Tongue (tissue), 3 donors: ENCODE results near the gene ASIC4. TPM values are rescaled to one million over a fixed set of nuclear protein-coding genes. Genes with fewer than 3 reads are reported as not detected.

Source experiments
- DNase-seq: peaks from one replicate; pipeline ENCODE4 v3.0.0-alpha.2; 2015
- small RNA-seq: library from RNA; depleted of rRNA; stranded (forward); fragments of <200 nt; gene quantifications from one replicate; pipeline ENCODE3, GENCODE V24; 2014; ENCODE audit warnings: low replicate concordance
- total RNA-seq: library from RNA; depleted of rRNA; stranded (reverse); fragments of >200 nt; gene quantifications from one replicate; pipeline ENCODE4 v1.2.3, GENCODE V29; 2014

Gene ASIC4
- total RNA-seq, 1 donor from 2014 or later, result 0.10 TPM

DNA sequence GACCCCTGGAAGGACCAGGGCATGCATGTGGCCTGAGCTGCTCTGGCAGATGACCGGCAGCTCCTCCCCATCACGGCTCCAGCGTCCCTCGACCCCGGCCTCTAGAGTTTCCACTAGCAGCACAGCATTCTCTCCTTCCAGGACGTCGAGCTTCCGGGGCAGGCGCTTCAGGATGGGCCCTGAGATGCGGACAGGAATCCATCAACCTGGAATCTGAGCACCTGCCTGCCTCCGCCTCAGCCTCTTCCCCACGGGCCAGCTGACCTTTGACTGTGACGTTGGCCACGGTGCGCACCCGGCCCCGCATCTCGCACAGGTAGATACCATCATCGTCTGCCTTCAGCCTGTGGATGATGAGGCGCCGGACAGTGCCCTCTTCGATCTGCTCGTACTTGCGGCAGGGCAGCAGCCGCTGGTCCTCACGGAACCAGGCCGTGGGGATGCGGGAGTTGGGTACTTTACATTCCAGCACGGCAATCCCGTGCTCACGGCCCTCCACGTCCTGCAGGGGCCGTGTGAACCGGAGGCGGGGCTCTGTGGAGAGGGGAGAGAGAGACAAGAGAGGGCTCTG, 53.6 kb downstream of the ASIC4 start:
- no peak for DNase-seq

DNA sequence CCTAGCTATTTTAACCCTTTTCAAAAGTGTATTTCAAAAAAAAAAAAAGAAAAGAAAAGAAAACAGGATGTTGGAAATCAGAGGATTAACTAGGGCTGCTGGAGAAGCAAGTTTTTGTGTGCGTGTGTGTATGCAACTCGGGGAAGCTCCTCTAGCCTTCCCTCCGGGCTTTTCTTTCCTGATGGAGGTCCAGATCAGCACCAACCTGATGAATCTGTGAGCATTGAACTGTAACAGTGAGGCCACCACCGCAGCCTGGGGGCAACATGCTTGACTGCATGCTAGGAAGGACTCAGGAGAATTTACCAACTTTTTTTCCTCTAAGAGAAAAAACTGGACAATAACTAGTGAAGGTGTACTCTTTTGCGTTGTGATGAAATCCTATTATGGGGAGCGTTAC, 54.8 kb downstream of the ASIC4 start:
- DNase-seq, result no peak

DNA sequence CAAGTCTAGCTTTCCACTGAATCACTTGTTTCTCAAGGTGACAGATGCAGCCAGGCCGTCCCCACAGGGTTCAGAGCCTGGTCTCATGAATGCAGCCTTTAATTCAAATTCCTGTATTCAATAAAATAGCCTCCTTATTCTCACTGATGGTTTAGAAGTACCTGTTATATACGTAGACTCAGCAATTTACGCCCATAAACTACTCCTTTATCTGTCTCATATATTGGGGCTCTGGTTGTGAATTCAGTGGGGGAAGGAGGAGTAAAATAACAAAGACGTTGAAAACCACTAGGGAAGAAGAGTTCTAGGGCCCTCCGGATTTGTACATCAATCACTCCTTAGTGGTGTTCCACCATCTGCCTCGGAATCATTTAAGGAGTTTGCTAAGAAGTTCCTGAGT, 55.4 kb downstream of the ASIC4 start:
- DNase-seq, result no peak

DNA sequence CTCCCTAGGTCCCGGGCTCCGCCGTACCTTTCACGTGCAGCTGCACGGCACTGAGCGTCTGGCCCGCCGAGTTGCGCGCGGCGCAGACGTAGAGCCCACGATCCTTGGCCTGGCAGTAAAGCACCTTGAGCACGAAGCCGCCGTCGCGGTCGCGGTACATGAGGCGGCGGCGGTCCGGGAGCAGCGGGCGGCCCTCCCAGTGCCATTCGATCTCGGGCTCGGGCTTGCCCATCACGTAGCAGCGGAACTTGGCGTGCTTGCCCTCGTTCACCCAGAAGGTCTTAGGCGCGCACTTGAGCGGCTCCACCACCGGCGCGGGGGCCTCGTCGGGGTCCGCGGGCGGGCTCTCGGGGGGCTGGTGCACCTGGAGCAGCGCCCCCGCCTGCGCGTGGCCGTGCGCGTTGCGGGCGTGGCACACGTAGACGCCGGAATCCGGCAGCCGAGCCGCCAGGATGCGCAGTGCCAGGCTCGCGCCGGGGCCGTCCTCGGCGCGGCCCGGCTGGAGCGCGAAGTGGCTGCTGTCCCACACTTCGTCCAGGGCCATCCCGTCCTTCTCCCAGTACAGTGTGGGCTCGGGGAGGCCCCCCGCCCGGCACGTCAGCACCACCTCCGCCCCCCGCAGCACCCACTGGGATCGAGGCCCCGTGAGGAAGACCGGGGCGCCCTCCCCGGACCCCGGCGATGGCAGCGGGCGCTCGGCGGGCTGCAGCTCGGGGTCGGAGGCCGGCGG, 56.1 kb downstream of the ASIC4 start:
- DNase-seq, result peak; percentile 50

DNA sequence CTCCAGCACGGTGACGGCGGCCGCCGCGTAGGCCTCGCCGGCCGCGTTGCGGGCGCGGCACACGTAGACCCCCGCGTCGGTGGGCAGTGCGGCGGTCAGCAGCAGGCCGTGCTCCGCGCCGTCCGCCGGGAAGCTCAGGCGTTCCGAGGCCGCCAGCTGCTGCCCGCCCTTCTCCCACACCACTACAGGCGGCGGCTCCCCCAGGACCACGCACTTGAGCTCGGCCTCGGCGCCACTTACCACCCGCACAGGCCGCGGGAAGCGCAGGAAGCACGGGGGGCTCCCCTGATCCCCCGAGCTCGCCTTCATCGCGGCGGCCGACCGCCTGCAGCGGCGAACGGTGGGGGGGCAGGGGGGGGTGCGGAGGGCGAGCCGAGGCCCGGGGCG, 56.6 kb downstream of the ASIC4 start:
- peak; percentile 57 for DNase-seq

DNA sequence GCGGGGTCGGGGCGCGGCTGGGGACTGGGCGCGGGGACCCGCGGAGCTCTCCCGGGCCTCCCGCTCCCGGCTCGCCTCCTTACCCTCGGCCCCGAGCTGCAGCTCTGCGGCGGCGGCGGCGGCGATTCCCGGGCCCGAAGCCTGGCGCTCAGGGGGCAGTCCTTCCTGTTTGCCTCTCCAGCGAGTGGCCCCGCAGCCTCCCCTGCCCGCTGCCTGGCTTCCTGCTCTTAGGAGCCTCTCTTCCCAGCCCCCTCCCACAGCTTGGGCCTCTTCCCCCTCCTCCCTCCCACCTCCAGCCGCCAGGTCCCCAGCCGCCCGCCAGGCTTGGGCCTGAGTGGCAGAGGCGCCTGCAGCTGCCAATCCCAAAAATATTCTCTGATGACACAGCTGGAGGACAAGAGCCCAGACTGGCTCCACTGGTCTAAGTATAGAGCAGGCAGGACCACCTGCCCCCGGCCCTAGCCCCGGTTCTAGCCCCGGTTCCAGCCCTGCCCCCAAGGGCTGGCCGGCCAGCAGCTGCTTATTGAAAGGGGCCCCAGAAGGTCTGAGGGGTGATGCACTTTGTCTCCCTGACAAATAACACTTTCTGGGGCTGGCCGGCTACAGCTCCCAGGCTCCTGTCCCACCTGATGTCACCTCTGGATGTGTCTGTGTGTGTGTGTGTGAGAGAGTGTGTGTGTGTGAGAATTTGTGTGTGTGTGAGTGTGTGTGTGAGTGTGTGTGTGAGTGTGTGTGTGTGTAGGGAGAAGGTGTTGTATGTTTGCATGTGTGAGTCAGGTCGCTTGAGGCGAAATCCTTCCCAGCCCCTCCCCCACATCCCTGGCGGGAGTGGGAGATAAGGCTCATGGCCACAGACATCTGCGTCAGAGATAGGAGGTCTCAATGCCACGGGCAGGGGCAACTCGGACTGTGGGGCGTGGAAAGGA, 57.3 kb downstream of the ASIC4 start, which contains the start of gene OBSL1:
TSS of gene OBSL1 (minus strand) at position 229 of the 926 bp plus-strand sequence. CDS start 307 bp downstream, outside the sequence.
- DNase-seq, result peak; percentile 95

DNA sequence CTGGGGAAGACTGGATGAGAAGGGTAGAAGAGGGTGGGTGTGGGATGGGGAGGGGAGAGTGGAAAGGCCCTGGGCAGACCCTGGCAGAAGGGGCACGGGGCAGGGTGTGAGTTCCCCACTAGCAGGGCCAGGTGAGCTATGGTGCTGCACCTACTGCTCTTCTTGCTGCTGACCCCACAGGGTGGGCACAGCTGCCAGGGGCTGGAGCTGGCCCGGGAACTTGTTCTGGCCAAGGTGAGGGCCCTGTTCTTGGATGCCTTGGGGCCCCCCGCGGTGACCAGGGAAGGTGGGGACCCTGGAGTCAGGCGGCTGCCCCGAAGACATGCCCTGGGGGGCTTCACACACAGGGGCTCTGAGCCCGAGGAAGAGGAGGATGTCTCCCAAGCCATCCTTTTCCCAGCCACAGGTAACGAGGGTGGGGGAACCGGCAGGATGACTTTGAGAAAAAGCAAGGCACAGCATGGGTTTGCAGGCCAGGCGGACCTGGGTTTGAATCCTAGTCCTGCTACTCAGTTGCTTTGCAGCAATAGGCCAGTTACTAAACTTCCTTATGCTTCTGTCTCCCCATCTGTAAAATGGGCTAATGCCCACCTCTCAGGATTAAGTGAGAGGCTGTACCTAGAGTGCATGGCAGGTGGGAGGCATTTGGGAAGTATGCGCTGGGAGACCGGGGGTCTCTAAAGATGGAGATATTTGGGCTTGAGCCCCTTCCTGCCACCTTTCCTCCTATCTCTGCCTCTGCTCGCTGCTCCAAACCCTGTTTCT, 58.1 kb downstream of the ASIC4 start, which contains the start of gene INHA:
TSS of gene INHA (plus strand) at position 74 of the 765 bp plus-strand sequence. CDS start at position 139, 65 bp downstream.
- DNase-seq, result no peak

DNA sequence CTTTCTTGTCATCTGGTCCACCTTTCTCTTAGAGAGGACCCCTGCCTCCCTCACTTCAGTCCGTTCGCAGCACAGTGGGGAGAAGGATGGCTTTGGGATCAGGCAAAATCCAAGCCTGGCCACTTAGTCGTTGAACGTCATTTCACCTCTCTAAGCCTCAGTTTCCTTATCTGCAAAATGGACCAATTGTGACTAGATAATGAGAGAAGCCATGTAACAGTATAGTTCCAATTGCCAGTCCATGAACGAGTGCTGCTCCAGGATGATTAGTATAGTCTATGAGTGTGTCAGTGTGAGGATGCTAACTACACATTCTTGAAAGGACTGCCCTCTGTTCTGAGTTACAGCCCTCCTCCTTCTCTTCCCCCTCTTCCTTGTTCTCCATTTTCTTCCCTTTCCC, 58.9 kb downstream of the ASIC4 start:
- DNase-seq, result no peak

DNA sequence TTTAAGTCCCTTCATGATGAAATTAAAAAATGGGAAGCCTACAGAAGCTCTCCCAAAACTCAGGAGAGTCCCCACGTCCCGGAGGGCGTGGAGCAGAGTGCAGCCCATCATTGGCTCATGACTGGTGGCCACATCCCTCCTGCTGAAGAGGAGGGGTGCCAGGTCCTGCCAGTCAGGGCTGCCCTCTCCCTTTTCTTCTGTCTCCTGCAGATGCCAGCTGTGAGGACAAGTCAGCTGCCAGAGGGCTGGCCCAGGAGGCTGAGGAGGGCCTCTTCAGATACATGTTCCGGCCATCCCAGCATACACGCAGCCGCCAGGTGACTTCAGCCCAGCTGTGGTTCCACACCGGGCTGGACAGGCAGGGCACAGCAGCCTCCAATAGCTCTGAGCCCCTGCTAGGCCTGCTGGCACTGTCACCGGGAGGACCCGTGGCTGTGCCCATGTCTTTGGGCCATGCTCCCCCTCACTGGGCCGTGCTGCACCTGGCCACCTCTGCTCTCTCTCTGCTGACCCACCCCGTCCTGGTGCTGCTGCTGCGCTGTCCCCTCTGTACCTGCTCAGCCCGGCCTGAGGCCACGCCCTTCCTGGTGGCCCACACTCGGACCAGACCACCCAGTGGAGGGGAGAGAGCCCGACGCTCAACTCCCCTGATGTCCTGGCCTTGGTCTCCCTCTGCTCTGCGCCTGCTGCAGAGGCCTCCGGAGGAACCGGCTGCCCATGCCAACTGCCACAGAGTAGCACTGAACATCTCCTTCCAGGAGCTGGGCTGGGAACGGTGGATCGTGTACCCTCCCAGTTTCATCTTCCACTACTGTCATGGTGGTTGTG, 60.4 kb downstream of the ASIC4 start:
- DNase-seq, result peak; percentile 52

DNA sequence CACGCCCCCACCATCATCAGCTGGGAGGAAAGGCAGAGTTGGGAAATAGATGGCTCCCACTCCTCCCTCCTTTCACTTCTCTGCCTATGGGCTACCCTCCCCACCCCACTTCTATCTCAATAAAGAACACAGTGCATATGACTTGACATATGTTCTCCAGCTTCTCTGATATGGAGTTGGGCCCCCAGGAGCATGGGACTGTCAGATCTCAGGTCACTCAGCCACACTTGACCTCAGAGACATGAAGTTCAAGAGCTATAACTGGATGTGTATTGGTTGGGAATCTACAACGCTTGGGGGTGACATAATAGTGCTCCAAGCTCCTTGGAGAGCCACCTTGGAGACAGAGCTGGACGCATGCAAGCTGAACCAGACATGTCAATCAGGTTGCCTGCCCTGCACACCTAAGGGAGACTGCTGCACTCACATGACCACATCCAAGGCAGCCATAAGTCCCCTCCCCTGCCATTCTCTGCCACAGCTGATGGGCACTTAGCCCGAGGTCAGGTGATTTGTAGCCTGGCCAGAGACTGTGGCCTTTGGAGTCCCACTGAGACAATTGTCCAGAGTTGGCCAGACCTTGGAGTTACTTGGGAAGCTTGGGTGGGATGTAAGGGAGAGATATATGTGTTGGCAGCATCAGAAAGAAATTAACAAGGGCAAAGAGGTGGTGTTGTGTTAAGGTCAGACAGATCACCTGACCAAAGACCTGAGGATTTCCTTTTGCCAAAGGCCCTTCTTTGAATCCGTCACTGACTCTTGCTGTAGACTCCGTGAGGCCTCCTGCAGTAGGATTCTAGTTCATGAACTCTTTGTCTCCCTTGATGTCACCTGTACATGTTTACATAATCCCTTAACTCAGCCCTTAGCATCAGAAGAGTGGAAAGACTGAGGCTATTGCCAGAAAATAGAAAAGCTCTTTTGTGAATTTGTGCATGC, 61.6 kb downstream of the ASIC4 start:
- DNase-seq, result no peak

DNA sequence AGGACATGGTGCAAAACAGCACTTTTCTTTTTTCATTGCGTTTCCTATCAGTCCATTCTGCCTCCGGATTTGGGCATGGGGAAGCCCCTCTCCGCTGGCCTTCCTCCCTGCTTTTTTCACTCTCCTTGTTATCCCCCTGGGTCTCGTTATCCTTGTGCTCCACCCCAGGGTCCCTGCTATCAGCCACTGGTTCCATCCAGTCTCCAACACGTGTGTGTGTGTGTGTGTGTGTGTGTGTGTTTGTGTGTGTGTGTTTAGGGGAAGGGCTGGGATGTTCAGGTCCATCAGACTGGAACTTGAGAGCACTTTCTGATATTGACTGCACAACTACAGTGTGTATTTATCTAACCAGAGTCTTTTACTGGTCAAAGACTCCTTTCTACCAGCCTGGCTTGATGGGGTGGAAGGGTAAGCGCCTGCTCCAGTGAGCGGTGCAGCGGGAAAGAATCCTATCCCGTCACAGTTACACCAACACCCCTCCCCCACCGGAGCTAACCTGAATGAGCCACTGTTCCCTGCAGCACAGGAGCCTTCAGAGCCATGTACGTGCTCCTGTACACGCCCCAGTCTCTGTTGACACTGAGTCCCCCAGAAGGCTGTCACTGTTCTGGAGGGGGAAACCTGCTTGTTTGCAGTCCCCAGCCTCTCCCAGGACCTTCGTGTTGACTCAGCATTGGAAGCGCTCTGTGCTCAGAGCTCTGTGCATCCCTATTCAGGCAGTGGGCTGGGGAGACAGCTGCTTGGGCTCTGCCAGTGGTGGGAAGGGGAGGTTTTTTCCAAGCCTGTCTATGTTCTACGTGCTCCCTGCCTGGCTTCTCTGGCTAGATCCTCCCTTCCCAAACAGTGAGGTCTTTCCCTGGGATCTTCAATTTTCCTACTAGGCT, 62.5 kb downstream of the ASIC4 start:
- peak; percentile 85 for DNase-seq

DNA sequence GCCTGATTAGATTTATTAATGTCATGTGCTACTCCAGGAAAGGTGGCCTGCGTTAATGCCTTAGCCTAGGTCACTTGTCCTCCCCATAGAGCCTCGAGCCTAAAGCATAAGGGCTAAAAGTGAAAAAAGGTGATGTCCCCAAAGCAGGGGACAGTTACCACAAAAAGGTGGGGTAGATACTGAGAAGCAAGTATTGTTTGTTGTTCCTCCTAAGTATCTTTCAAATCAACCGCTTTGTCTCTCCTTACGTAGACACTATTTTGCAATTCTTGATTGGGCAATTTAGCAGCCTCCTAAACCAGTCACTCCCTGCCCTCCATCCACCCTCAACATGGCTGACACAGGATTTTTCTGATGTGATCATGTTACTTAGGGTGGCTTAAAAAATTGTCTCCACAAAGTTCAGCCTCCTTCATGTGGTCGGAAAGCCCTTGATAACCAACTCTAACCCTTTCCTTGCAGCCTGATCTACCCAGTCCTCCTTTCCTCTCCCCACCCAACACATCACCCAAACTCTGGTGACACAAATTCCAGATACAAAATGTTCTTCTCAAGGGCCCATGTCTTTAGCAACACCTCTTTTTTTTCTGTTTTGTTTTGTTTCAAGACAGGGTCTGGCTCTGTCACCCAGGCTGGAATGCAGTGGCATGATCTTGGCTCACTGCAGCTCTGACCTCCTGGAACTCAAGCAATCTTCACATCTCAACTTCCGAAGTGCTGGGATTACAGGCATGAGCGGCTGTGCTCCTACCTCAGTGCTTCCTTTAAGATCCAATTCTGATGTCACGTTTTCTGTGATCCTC, 64.7 kb downstream of the ASIC4 start:
- no peak for DNase-seq

DNA sequence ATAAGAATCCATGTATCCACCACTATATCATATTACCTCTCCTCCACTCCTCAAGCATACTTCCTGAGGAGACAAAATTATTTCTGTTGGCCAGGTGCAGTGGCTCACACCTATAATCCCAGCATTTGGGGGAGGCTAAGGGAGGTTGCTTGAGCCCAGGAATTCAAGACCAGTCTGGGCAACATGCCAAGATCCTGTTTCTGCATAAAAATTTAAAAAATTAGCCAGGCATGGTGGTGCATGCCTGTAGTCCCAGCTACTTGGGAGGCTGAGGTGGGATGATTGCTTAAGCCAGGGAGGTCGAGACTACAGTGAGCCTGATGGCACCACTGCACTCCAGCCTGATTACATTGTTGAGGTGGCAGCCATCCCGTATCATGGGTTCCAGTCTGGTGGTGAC, 67.1 kb downstream of the ASIC4 start:
- DNase-seq, result no peak

Small RNAs within 50 kb of the gene (small RNA-seq; reads per million reads assigned to genes)
- gene MIR3132, result not detected

Other genes with a start within 250 kb of the ASIC4 start
- gene DNAJB2, start 235.1 kb upstream of the ASIC4 start, total RNA-seq, result 96.5 TPM
- 0.31 TPM for gene PTPRN, start 205.1 kb upstream of the ASIC4 start, total RNA-seq
- gene RESP18, start 181.7 kb upstream of the ASIC4 start, total RNA-seq, result not detected
- 33.4 TPM for gene DNPEP, start 126.6 kb upstream of the ASIC4 start, total RNA-seq
- 5,232 TPM for gene DES, start 96.1 kb upstream of the ASIC4 start, total RNA-seq
- 136 TPM for gene SPEG, start 79.6 kb upstream of the ASIC4 start, total RNA-seq
- 21.0 TPM for gene GMPPA, start 15.6 kb upstream of the ASIC4 start, total RNA-seq
- 121 TPM for gene CHPF, start 29.3 kb downstream of the ASIC4 start, total RNA-seq
- gene TMEM198, start 29.5 kb downstream of the ASIC4 start, total RNA-seq, result 2.9 TPM
- gene OBSL1, start 57.1 kb downstream of the ASIC4 start, total RNA-seq, result 105 TPM
- 1.5 TPM for gene INHA, start 57.8 kb downstream of the ASIC4 start, total RNA-seq
- gene STK11IP, start 83.4 kb downstream of the ASIC4 start, total RNA-seq, result 13.6 TPM
- gene SLC4A3, start 113.1 kb downstream of the ASIC4 start, total RNA-seq, result 1.5 TPM